ENCODE measurements around the gene ZSCAN22.

DNA sequence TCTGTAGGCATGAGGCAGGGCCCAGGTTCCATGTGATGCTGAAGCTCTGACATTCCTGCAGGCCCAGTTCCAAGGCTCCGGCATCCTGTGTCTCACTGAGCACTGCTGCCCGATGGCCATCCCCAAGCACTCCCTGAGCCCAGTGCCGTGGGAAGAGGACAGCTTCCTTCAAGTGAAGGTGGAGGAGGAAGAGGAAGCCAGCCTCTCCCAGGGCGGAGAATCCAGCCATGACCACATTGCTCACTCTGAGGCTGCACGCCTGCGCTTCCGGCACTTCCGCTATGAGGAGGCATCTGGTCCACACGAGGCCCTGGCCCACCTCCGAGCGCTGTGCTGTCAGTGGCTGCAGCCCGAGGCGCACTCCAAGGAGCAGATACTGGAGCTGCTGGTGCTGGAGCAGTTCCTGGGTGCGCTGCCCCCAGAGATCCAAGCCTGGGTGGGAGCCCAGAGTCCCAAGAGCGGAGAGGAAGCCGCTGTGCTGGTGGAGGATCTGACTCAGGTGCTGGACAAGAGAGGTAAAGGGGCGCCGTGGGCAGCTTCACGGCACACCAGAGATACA is 8.0 kb downstream of the ZSCAN22 start:
- TF ChIP-seq, protein P1, sequence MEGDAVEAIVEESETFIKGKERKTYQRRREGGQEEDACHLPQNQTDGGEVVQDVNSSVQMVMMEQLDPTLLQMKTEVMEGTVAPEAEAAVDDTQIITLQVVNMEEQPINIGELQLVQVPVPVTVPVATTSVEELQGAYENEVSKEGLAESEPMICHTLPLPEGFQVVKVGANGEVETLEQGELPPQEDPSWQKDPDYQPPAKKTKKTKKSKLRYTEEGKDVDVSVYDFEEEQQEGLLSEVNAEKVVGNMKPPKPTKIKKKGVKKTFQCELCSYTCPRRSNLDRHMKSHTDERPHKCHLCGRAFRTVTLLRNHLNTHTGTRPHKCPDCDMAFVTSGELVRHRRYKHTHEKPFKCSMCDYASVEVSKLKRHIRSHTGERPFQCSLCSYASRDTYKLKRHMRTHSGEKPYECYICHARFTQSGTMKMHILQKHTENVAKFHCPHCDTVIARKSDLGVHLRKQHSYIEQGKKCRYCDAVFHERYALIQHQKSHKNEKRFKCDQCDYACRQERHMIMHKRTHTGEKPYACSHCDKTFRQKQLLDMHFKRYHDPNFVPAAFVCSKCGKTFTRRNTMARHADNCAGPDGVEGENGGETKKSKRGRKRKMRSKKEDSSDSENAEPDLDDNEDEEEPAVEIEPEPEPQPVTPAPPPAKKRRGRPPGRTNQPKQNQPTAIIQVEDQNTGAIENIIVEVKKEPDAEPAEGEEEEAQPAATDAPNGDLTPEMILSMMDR (IDR thresholded peaks at IDR 0.05; ENCODE audit: extremely low read depth in 1 of 2, insufficient read depth in 1 of 2, low read depth in 1 of 2, low read length in 2 of 2) = no peak
- TF ChIP-seq POLR2A (IDR thresholded peaks at IDR 0.05; ENCODE audit: low read depth, low read length) (no peak), JUN (IDR thresholded peaks at IDR 0.05; ENCODE audit: borderline replicate concordance, insufficient read depth, insufficient read length, low read depth) (no peak)
